BE2C (cell line): Measurements from ENCODE around the gene ZC3HAV1.

Experiments
- DNase-seq: peaks from one replicate; pipeline ENCODE4 v3.0.0-alpha.2; 2020
- H3K27me3 ChIP-seq: fragments of 250-450 bp; sonication (Bioruptor Pico); 2 replicates; pipeline ENCODE4 v1.5.1; 2020; ENCODE audit warnings: mild to moderate bottlenecking
- H3K36me3 ChIP-seq: fragments of 250-450 bp; sonication (Bioruptor Pico); 2 replicates; pipeline ENCODE4 v1.5.1; 2020; ENCODE audit warnings: mild to moderate bottlenecking
- H3K4me1 ChIP-seq: fragments of 250-450 bp; sonication (Bioruptor Pico); 2 replicates; pipeline ENCODE4 v1.5.1; 2020
- H3K4me3 ChIP-seq: 2 replicates; pipeline ENCODE4 v1.5.1; 2011; ENCODE audit warnings: low read depth, low read length
- H3K9me3 ChIP-seq: fragments of 250-450 bp; sonication (Bioruptor Pico); 2 replicates; pipeline ENCODE4 v1.5.1; 2020
- TF ChIP-seq, protein P1 (sequence below): IDR thresholded peaks from 2 replicates; pipeline ENCODE4 v1.5.1; 2012; ENCODE audit warnings: mild to moderate bottlenecking, low read depth, low read length

ZC3HAV1 gene

GRCh38 chr7:139036901-139037300 lies 72.6 kb downstream of the ZC3HAV1 start:
- Histone ChIP-seq H3K36me3 (peaks cover 27% of the 10 kb centered on the region), H3K4me1 (peaks cover 2% of the 10 kb centered on the region; the same call in 1 of the 2 replicates), H3K9me3 (no peaks in the 10 kb centered on the region), H3K4me3 (no peak overlapping the region), H3K27me3 (no peaks in the 10 kb centered on the region)
- DNase-seq, result no peak
- TF ChIP-seq, protein P1, sequence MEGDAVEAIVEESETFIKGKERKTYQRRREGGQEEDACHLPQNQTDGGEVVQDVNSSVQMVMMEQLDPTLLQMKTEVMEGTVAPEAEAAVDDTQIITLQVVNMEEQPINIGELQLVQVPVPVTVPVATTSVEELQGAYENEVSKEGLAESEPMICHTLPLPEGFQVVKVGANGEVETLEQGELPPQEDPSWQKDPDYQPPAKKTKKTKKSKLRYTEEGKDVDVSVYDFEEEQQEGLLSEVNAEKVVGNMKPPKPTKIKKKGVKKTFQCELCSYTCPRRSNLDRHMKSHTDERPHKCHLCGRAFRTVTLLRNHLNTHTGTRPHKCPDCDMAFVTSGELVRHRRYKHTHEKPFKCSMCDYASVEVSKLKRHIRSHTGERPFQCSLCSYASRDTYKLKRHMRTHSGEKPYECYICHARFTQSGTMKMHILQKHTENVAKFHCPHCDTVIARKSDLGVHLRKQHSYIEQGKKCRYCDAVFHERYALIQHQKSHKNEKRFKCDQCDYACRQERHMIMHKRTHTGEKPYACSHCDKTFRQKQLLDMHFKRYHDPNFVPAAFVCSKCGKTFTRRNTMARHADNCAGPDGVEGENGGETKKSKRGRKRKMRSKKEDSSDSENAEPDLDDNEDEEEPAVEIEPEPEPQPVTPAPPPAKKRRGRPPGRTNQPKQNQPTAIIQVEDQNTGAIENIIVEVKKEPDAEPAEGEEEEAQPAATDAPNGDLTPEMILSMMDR, result no peak

- peak within 1 kb of the TSS; percentile 82 for H3K4me3 ChIP-seq
- DNase-seq, result peak; percentile 89
- no peaks in the 10 kb centered on the region for H3K9me3 ChIP-seq
- peaks cover 37% of the 10 kb centered on the region for H3K36me3 ChIP-seq
- peaks cover 2% of the 10 kb centered on the region; the same call in 1 of the 2 replicates for H3K4me1 ChIP-seq
- H3K27me3 ChIP-seq, result no peaks in the 10 kb centered on the region
- TF ChIP-seq, protein P1, result no peak
Measured at GRCh38 chr7:139035586-139036353, 73.8 kb downstream of the ZC3HAV1 start, which contains the start of gene ZC3HAV1L. TSS of gene ZC3HAV1L (minus strand) at chr7:139036042. CDS start at chr7:139036017, 25 bp downstream.

- no peaks in the 10 kb centered on the region for H3K27me3 ChIP-seq
- no peaks in the 10 kb centered on the region for H3K9me3 ChIP-seq
- TF ChIP-seq, protein P1, result peak; percentile 6; the same call in 1 of the 2 replicates
- H3K36me3 ChIP-seq, result peaks cover 42% of the 10 kb centered on the region
- H3K4me3 ChIP-seq, result peak overlapping the region; percentile 82
- peaks cover 2% of the 10 kb centered on the region; the same call in 1 of the 2 replicates for H3K4me1 ChIP-seq
- DNase-seq, result peak; percentile 44
Measured at GRCh38 chr7:139034855-139035585, 74.5 kb downstream of the ZC3HAV1 start.

GRCh38 chr7:139034336-139034735 lies 75.2 kb downstream of the ZC3HAV1 start:
- peak overlapping the region; percentile 82 for H3K4me3 ChIP-seq
- peaks cover 2% of the 10 kb centered on the region; the same call in 1 of the 2 replicates for H3K4me1 ChIP-seq
- no peaks in the 10 kb centered on the region for H3K9me3 ChIP-seq
- no peak for DNase-seq
- TF ChIP-seq, protein P1, result no peak
- no peaks in the 10 kb centered on the region for H3K27me3 ChIP-seq
- H3K36me3 ChIP-seq, result peaks cover 48% of the 10 kb centered on the region

GRCh38 chr7:139033346-139034114 lies 76.0 kb downstream of the ZC3HAV1 start:
- H3K27me3 ChIP-seq, result no peaks in the 10 kb centered on the region
- no peak for DNase-seq
- peaks cover 2% of the 10 kb centered on the region; the same call in 1 of the 2 replicates for H3K4me1 ChIP-seq
- no peaks in the 10 kb centered on the region for H3K9me3 ChIP-seq
- no peak overlapping the region for H3K4me3 ChIP-seq
- TF ChIP-seq, protein P1, result no peak
- H3K36me3 ChIP-seq, result peaks cover 55% of the 10 kb centered on the region
